Measurements from ENCODE around the gene IRF5.

The IRF5 gene

DNA sequence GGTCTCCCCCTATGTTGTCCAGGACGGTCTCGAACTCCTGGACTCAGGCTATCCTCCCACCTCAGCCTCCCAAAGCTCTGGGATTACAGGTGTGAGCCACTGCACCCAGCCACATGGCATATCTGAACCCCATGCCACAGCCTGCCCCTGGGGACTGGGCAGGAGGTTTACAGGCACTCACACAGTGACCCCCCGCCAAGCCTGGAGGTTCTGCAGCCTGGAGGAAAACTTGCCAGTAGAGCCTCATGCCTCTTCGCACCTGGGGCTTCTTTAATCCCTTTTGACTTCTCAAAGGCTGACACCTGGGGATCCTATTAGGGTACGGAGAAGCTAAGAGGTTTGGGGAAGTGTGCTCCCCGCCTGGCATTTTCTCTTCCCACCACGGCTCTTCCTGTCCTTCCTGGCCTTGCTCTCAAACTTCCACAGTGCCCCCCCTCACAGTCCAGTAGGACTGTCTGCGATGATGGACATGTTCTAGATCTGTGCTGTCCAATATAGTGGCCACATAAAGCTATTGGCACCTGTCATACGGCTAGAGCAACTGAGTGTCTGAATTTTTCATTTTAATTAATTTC is 15.8 kb upstream of the IRF5 start:
- no peak for DNase-seq

- DNase-seq = no peak
These were observed 15.0 kb upstream of the IRF5 start for GRCh38 chr7:128922496-128923410.

DNA sequence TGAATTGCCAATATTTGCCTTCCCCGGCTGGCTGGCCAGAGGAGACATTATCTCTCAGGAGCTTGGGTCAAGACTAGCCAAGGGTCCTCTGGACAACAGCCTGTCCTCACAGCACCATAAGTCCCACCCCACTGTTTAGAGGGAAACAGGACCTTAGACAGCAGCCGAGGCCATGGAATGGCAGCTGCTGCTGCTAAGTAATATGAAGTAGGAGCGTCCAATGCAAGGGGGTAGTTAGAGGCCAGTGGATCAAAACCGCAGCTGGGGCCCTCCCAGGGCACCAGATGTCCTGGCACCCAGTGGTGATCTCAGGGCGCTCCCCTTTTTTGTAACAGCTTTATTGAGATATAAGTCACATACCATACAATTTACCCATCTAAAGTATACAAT is 14.3 kb upstream of the IRF5 start:
- no peak for DNase-seq

- no peak for DNase-seq
These were observed 12.8 kb upstream of the IRF5 start for GRCh38 chr7:128924707-128925588.

DNA sequence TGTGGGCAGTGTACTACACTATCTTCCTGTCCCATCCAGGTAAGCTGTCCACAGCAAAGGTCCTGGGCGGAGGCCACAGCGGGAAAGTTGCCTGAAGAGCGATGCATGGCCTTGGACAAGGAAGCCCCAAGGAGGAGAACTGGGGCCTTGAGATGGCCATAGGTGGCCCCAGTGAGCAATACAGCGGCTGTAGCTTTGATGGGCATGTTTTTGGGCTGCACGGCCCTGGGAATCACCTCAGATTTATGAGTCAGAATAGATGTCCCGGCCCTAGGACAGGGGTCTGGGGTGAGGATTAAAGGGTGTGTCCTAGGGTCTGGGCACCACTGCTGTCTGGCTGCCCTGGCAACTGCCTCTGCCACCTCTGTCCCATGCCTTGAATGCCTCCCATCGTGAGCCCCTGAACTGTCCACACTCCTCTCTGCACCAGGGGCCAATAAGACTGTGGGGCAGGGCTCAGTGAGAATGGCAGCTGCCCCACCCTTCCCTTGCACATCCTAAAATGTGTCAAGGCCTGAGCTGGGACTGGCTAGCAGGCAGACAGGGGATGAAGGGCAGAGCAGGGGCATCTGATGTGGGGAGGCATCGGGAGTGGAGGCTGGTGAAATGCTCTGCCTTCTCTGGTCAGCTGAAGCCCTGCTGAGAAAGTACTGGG is 9.4 kb upstream of the IRF5 start:
- DNase-seq = no peak

GRCh38 chr7:128928882-128929788 is 8.6 kb upstream of the IRF5 start:
- DNase-seq = no peak

GRCh38 chr7:128931190-128931798 is 6.4 kb upstream of the IRF5 start:
- no peak for DNase-seq

DNA sequence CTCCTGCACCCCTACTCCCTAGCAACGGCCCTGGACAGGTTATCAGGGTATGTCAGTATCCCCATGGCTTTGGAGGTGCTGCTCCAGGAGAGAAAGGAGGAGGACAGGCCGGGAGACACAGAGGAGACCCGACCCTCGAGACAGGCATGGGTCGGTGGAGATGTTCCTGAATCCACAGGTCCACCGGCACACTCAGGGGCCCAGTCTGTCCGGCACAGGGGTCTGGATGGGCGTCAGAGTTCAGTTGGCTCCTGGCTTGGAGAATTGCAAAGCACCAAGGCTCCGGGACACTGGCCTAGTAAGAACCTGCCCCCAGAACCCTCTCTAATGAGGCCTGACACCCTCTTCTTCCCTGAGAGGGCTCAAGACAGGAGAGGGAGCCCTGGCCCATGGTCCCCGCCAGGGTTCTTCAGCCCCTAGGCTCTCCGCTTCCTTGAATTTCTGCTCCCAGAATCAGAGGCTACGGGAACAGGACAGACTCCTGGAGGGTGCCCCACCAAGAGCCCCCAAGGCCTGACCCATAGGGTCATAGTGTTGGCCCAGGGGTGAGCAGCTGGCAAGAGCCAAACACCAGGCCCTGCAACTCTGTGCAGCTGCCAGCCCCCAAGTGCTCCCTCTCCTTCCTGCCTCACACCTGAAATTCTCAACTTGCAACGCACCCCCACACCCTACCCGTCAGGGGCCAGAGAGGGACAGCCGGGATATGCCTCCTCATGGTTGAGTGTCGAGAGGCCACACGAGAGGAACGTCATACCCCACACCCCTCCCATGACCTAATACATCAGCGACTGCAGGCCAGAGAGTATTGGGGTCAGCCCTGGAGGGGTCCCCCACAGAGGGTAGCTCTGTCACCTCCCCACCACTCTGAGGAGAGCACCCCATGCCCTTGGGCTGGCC is 5.5 kb upstream of the IRF5 start:
- no peak for DNase-seq

DNA sequence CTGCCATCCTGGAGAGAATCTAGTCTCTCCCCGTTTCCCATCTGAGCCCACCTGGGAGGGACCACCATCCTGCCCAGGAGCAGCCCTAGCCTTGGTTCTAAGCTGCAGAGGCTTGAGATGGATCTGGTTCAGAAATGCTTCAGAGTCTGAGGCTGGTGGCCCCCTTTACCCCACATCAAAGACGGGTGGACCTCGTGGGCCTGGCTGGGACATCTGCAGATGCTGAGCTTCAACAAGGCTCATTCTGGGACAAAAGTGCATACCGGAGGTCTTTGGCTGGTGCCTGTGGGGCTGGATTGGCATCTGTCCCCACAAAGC is 4.9 kb upstream of the IRF5 start:
- no peak for DNase-seq

DNA sequence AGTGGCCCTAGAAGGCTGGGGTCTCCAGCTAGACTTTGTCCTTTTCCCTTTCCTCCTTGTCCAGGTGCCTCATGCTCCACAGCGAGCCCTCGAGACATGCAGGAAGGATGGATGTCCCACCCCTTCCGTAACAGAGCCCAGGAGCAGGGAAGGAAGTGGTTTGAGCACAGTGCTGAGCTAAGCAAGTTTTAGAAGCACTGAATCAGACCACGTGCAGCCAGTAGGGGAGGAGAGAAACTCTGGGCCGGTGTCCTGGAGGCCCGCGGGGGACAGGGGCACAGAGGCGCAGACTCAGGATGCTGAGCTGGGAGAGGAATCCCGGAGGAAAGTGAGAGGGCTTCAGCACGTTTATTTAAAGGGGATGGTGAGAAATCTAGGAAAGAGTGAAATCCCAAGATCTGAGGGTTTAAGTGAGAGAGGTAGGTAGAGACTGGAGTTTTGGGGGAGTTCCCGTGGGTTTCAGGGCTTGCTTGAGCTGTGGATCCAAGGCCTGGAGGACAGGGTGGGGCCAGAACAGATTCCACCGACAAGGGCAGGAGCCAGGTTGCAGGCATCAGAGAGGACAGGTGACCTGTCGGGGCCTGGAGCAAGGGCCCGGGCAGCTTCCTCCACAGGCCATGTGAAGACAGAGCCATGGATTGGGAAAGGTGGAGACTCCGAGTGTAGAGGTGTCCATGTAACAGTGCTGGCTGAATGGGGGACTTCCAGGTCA is 4.4 kb upstream of the IRF5 start:
- DNase-seq = peak; percentile 69

GRCh38 chr7:128934361-128935341 is 3.1 kb upstream of the IRF5 start:
- DNase-seq = no peak

DNA sequence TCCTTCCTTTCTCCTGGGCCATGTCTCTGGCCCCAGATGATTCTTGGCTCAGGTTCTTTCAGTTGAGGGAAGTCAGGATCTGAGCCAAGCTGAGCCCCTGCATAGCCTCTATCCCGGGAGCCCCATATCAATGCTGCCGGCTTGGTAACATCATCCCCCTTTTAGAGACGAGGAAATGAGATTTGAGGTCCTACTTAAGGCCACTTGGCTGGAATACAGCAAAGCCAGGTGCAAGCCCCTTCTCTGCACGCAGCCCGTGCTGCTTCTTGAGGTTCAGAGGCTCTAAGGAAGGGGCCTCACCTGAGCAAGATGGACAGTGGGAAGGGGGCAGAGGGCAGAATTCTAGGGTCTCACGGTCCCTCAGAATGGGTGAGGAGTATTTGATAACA is 2.4 kb upstream of the IRF5 start:
- DNase-seq = no peak

GRCh38 chr7:128936798-128937197 is 929 bp upstream of the IRF5 start:
- no peak for DNase-seq

- DNase-seq = no peak
These were observed 468 bp upstream of the IRF5 start for GRCh38 chr7:128937271-128937646.

DNA sequence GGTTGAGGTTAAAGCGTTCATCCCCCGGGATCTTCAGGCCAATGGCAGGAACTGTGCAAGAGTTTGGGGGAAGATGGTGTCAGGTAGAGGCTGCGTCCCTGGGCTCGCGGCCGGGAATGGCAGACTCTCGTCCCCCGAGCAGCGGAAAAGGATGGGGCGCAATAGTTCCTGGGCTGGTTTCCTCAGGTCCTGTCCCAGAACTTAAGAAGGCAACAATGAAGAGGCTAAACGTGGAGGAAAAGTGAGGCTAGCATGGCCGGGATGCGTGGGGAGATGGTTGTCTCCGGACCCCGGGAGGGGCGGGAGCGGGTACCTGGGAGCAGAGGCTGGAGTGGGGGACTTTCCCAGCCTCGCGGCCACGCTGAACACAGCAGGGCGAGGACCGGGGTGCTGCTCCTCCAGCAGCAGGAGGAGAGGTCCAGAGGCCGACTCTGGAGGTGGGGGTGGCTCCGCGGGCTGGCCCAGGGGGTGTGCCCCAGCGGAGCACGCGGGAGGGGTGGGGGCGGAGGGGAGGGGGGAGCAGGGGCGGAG is 882 bp downstream of the IRF5 start:
- peak; percentile 18 for DNase-seq

GRCh38 chr7:128939075-128939860 is 1.5 kb downstream of the IRF5 start:
- peak; percentile 39 for DNase-seq

- DNase-seq = no peak
These were observed 2.2 kb downstream of the IRF5 start for GRCh38 chr7:128939861-128940410.

Measured in CD4-positive, alpha-beta T cell treated with Interleukin-17A for 1 hour (primary cell).